Inflammatory macrophage treated with lipopolysaccharide for 1 hour (primary cell): ENCODE results near the gene LARGE1.
"Not testable (repeated sequence)": the region's sequence is repeated elsewhere in the genome, so short reads cannot be mapped to it uniquely, and the experiment has no call there.

ENCODE experiments used
- DNase-seq, 2 donors: peaks; one replicate each; pipeline ENCODE4 v3.0.0-alpha.2; 2020 to 2022

Gene LARGE1

DNA sequence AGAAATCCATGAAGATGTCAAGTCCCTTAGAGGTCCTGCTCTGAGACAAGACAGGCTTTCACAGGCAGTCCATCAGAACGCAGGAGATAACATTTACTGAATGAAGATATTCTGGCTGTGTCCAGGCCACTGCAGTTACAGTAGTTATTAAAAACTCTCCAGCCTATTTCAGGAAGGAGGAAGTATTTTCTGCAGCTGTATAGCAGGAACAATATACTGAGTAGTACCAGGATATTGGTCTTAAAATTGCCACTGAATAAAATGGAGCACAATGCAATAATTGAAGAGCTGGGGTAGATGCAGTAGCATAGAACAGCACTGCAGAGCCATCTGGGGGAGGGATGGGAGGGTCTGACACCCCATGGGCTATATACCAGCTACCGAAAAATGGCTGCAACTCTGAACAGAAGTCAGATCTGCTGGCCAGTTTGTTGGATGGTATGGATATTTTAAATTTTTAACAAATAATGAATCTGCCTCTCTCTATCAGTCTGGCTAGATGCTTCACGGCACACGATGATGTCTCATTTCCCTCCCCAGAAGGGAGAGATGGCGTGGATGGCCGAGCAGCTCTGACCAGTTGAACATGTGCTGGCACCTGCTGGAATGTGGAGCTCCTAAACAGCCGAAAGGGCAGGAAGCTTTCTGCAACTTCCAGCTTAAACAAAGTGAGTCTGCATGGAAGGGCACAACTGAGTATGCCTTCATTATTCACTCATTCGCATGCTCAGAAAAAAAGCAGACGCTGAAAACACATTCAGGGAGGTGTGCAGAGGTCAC lies 520.0 kb downstream of the LARGE1 start:
- no peak for DNase-seq

DNA sequence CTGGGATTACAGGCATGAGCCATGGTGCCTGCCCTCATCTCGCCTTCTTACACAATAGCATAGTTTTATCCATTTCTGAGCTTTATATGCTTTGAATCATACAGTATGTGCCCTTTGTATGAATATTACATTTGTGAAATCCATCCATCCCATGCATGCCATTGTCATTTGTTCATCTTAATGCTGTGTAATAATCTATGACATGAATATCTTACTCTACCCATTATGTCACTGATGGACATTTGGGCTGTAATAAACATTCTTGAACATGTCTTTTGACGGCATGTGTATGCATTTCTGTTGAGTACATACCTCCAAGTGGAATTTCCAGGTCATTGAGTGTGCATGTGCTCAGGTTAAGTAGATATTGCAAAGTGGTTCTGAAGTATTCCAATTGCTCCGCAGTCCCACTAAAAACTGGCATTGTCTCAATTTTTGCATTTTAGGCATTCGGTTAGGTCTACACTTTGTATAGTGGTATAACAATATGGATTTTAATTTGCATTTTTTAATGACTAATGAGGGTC lies 522.8 kb downstream of the LARGE1 start:
- no peak for DNase-seq

DNA sequence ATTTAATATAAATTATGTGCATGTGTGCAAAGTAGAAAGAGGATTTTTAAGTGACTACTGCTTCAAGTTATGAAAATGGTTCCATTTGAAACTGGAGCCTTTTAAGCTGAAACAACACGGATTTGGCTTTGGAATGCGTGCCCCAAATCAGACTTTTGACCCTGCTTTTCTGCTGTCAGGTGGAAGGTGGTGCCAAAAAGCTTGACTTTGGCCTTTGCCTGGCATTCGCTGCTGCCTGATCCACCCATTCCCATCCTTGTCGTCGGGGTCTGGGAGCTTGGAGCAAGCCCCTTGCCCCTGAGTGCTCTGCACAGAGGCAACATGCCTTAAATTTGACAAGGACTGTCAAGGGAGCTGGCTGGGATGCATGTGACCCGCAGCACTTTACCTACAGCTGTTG lies 526.8 kb downstream of the LARGE1 start:
- no peak for DNase-seq

DNA sequence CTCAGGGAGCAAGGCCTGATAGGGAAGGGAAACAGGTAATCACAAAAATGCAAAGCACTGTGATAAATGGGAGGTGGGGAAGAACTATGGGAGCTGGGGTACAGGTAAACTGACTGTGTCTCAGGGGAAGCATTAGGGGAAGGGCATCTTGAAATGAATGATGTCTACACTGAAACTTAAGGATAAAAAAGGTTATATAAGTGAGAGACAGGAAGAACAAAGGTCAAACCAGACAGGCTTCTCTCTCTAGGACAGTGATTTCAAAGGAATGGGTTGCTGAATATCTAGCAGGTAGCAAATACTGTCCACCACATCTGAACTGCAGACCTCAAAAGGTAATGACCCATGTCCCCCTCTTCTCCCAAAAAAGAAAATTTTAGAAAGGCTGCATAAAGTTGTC lies 529.0 kb downstream of the LARGE1 start:
- DNase-seq: no peak

DNA sequence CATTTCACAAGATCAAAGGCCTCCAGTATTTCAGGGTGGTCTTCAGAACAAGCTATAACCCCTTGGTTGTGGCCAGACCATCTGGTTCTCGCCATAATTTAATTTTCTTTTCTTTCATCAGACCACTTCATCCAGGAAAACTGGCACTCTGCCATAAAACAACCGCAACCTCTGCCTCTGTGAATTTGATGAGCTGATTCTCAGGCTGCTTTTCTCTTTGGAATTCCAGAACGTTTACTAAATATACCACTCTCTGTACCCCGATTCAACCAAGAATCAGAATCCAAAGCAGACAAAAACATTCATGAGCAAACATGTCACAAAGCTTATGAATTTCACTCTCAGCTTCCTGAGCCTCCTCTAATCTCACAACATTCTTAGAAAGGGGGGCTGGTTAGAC lies 530.3 kb downstream of the LARGE1 start:
- no peak for DNase-seq

DNA sequence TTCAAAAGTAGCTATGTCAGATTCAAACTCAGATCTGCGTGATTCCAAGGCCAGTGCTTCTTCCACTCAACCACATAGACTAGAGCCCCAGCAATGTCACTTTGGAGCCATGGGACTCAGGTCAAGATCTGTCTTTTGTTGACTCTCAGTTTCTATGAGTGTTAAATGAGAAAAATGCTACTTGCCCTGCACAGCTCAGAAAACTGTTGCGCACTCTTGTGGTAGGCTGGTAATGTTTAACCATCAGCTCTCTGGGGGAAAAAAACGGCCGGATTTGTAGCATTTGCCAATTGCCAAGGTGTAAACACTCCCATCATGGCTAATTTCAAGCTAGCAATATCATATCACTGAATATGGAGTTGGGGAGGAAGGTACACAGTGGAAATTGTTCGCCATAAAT lies 534.0 kb downstream of the LARGE1 start:
- DNase-seq: no peak

DNA sequence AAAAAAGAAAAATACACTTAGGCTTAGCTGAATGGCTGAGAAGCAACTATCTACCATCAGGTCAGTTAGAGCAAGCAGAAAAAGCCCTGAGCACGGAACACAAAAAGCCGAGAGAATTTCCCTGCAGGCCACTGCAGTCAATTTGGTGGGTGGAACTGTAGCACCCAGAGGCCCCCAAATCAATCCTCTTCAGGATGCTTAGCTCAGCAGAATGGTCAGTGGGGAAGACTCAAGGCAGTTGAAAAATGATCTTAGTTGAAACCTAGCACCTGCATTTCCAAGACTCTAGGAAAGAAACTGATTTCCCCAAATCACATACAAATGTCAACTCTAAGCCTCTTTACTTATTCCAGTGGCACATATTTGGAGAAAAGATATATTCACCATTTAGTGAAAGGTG lies 534.7 kb downstream of the LARGE1 start:
- no peak for DNase-seq

DNA sequence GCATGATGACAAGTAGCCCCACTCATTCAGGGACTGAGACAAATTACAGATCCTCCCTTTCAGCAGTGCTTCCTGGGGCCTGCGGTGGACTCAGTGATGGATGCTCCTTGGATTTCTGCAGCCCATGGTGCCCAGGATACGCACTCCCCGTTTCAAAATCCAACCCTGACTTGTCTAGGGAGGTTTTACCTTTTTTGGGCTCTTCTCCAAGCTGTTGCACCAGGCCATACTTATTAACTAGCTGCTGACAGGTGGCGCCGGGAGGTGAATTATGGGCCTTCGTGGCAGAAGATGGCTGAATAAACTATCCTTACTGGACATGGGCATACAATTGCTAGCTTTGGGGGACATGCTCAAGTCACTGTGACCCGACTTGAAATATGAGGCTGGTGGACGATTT lies 537.8 kb downstream of the LARGE1 start:
- DNase-seq: no peak

DNA sequence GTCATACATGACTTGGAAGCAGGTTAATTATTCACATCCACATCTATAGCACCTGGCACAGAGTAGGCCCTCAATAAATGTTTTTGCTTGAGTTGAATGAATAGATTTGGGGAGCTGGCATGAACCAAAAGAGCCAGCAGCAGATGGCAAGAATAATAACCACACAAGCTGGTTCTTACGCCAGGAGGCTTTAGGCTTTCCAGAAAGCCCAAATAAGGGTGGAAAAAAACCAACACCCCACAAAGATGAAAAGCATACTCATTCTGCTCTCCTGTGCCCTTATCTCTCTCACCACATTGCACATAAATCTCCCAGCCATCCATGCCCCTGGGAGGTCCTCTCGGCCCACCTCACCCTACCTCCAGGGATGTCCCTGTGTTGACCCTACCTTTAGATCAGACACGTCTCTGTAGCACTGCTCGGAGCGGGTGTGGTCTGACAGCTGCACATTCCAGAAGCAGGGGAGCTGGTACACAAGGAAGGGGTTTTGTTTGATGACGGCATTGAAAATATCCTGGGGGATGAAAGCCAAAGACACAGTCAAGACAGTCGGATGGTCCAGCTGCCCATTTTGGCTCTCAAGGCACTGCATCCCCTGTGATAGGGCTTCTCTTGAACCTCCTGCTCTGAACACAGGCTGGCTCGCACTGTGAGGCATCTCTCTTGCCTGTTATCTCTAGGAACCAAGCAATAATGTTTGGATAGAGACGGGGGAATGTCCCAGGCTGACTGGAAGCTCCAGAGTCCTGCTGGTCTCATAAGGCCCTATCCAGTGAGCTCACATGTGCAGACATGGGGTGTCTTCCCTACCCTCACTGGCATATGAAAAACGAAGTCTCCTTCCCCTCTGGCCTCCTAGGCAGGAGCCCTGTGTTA lies 538.5 kb downstream of the LARGE1 start:
- DNase-seq: no peak

DNA sequence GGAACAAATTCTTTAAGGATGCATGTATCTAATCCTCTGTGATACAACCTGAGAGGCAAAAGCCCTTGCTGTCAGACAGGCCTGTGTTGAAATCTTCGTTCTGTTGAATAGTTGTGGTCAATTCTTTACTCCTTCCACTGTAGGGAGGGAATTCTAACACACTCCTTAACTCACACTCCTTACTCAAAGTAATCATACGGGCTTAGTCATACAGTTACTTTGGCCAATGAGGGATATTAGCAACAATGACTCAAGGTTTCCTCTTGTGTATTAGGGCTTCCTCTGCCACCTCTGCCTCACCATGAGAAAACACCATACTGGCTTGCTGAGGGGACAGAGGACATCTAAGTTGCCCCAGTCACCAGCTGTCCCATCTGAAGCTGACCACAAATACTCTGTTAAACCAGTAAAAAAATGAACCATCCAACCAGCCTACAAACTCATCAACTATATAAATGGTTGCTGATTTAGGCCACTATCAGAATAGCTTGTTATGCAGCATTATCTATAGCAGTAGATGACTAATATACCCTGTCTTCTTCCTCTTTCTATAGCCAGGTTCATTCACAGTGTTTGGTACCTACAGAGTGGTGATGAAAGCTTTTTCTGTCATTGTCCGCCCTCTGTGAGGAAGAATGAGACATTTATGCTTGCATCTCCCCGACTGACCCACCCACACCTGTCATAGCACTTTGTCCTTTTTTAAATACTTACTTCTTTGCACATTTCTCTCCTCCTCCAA lies 539.3 kb downstream of the LARGE1 start:
- no peak for DNase-seq

DNA sequence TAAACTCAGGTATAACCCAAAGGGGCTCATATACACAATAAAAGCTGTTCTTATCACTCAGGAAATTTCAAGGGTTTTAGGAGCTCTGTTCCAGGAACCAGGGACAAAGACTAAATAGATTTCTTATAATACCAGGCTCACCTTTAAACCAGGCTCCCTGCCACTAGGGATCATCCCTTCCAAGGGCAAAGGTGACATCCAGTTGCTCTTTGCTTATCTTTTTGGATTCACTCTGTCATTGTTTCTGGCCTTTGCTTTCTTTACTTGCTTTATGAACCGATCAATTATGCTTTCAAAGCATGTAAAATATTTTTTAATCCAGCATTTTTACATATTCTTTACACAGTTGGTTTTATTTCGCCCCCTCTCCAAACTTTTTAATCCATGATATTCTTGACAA lies 540.4 kb downstream of the LARGE1 start:
- DNase-seq: no peak

DNA sequence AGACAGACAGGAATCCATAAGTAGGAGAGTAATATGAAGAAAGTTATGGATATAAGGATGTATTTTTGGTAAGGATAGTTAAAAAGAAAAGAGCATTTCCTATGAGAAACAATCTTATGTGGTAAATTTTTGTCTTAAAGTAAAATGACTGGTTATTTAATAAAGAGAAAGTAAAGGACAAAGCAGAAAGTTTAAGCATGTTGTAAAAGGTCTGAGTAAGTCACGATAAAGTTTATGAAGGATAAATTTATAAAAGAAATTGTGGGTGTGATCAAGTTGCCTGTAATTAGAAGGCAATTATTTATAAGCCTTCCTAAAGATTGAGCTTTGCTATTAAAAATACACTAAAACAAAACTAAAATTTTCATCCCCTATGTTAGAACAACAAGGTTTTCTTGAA lies 547.4 kb downstream of the LARGE1 start:
- no peak for DNase-seq

DNA sequence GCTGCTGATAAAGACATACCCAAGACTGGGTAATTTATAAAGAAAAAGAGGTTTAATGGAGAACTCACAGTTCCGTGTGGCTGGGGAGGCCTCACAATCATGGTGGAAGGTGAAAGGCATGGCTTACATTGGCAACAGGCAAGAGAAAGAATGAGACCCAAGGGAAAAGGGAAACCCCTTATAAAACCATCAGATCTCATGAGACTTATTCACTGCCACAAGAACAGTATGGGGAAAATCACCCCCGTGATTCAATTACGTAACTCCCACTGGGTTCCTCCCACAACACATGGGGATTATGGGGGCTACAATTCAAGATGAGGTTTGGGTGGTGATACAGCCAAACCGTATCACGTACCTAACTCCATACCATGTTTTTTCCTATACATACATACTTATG lies 557.0 kb downstream of the LARGE1 start:
- DNase-seq: not testable (repeated sequence)

DNA sequence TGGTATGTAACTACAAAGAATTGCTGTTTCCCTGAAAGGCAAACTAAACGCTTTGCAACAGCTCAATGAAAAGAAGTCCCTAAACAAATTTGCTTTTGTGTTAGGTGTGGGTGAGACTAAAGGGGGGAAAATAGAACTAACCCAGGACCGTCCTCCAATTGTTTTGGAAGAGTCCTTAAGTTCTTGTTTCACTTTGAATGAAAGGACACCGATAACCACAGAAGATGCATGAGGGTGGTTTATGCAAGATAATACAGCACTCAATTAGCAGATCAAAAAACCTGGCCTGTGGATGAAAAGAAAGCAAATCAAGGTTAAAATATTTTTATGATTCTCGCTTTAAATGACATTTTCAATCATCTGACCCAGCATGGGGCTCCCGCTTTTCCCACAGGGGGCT lies 557.6 kb downstream of the LARGE1 start:
- no peak for DNase-seq

DNA sequence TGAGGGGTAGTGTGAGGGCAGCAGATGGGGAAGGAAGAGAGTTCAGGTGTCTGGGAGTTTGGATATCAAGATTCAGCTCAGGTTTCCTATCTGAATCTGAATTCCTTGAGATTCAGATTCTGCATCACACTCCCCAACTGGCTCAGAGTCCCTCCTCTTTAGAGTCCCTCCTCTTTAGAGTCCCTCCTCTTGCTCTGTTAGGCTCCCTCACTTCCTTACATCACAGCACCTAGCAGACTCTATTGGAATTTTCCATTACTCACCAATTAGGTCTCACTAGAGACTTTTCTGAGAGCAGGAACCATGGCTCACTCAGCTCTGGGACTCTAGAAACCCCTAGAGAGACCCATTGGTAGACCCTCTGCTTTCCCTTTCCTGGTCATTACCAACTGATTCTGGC lies 558.7 kb downstream of the LARGE1 start:
- no peak for DNase-seq

DNA sequence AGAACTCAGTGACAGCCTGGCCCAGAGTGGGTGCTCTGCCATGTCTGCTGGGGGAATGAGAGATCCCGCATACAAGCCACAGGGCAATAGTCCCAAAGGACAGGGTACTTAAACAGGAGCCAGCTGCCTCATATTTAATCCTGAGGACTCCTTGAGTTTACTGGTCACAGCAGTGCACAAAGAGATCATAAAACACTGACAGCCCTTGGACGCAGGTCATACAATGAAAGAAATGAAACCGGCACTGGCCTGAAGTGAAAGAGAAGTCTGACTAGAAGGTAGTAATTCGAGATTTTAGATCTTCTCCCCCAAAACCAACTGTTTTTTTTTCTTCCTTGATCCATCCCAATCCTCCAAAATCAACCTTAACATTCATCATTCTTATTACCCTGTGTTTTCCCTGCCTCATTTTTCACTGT lies 562.3 kb downstream of the LARGE1 start:
- DNase-seq: no peak

DNA sequence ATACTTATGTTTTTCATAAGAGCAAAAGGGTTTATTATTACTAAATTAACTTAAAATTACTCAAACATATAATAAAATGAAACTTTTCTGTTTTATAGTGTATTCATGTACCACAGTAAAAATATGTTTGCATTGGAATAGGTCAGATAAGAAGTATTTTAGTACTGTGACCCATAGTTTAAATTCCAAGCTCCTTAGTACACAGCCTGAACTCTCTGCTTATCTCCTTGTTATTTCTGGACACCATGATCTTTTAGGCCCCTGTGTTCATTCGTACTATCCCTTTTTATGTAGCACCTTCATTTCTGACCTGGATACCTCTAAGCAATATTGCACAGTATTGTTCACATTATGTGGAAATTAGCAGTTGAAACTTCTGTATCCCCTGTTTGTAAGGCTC lies 565.3 kb downstream of the LARGE1 start:
- DNase-seq: no peak

DNA sequence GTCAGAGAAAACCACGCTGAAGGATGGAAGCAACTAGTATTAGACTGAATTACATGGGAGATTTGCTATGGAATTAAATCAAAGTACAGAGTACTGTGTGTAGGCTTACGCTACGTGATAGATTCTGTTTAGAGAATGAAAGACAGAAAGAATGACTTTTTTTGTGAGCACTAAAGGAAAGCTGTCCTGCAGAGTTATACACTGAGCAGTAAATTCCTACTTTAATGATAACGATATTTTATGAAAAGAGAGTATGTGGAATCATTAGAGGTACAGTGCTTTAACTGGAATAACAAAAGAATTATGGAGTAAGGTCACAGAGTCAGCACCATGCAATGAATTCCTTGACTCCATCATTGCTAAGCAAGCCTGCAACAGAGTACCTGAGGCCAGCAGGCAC lies 566.8 kb downstream of the LARGE1 start:
- DNase-seq: no peak

DNA sequence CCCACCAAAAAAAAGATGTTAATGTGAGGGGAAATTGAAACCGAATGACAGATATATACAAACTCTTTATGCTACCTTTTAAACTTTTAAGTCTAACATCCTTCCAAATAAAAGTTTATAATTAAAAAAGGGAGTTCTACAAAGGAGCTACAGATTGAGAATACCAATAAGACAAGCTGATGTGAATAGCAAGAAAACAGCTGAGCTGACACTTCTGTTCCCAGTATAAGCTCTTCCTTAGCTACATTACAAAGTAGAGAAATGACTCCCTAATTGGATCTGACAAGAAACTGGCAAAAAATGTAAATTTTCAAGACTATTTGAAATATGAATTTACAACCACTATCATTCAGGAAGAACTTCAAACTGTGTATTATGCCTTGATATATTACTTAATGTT lies 567.5 kb downstream of the LARGE1 start:
- no peak for DNase-seq

DNA sequence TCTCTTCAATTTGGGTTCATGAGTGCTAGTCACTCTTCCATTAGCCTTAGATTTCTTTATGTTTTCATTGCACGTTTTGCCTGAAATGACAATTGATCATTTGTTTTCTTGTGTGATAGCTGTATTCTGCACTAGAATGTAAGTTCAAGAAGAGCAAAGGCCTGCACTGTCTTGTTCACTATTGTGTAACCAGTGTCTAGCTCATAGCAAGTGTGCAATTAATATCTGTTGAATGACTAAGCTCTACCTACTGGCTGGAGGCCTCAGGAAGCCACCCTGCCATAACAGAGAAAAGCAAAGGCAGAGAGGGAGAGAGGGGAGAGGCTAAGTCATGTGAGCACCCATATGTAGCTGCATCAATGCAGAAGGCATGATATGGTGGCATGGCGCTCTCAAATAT lies 569.3 kb downstream of the LARGE1 start:
- DNase-seq: no peak

DNA sequence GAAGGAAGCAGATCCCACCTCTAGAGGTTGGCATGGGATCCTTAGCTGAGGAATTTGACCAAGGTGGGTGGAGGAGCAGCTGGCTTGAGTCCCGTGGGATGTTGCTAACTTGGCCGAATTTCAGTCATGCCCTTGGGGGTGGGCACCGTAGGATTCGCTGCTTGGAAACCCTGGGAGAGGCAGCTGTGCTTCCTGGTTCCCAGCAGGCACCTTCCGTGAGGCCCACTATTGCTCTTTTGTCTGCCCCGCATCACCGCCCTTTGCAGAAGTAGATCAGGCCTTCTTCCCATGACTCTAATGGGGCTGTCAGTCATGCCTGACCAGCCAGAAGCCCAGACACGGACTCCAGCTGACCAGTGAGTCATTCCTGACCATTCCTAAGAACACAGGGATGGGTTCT lies 569.8 kb downstream of the LARGE1 start:
- DNase-seq: no peak

DNA sequence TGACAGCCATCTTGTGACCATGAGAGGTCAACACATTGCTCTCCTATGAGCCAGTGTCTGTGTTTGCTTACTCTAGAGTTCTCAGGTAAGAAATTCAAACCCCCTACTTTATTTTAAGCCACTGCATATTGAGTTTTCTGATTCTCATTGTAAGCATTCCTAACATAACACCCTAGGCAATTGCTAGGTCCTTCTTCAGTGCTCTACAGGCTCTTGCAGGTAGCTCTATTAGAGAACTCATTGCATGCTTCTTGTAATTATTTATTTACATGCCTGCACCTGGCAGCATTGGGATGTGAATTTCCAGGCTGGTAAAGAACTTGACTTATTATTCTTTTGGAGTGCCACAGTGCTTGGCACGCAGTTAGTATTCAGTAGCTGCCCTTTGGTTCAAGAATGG lies 573.3 kb downstream of the LARGE1 start:
- no peak for DNase-seq

DNA sequence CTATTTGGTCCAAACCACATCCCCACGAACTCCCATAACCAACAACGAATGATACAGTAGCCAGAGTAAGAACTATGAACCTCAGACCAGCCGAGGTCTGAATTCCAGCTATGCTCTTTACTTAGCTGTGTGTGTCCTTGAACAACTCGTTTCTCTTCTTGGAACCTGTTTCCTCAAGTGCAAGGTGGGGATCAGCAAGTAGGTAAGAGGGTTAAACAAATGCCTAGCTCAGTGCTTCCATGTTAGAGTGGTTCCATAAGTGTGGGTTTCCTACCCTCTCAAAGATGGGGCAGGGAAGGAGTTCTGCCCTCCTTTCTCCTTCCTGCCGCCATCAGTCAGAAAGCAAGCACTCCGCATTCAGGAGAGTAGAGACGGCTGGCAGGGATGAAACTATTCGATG lies 578.7 kb downstream of the LARGE1 start:
- no peak for DNase-seq
